ENCODE measurements around the gene CYB5R3.
"Not testable (repeated sequence)": the region's sequence is repeated elsewhere in the genome, so short reads cannot be mapped to it uniquely, and the experiment has no call there.

The CYB5R3 gene

DNA sequence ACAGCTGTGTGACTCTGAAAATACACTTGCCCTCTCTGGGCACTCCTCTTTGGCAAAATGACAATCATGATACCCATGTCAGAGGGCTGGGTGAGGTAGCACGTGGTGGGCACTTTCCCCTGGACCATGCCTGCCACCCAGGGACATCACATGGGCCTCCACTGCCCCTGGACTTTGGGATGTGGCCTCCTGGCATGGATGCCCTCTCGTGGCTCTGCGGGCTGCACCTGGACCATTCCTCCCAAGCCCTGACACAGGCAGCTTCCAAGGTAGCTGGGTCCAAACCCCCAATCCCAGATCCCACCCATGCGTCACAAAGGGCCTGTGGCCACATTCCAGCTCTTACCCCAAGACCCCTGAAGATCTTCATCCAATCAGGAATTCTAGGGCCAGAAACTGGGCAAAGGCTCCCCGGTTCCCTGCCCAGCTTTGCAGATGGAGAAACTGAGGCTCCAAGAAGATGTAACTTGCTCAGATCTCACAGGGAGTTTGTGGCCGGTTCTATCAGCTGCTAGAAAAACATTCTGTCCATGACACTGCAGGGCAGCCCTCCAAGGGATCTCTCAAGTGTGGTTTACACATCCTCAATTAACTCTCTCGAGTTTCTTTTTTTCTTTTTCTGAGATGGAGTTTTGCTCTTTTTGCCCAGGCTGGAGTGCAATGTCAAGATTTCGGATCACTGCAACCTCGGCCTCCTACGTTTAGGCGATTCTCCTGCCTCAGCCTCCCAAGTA is 35.4 kb upstream of the CYB5R3 start:
- TF ChIP-seq, protein P1, sequence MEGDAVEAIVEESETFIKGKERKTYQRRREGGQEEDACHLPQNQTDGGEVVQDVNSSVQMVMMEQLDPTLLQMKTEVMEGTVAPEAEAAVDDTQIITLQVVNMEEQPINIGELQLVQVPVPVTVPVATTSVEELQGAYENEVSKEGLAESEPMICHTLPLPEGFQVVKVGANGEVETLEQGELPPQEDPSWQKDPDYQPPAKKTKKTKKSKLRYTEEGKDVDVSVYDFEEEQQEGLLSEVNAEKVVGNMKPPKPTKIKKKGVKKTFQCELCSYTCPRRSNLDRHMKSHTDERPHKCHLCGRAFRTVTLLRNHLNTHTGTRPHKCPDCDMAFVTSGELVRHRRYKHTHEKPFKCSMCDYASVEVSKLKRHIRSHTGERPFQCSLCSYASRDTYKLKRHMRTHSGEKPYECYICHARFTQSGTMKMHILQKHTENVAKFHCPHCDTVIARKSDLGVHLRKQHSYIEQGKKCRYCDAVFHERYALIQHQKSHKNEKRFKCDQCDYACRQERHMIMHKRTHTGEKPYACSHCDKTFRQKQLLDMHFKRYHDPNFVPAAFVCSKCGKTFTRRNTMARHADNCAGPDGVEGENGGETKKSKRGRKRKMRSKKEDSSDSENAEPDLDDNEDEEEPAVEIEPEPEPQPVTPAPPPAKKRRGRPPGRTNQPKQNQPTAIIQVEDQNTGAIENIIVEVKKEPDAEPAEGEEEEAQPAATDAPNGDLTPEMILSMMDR (conservative IDR thresholded peaks at IDR 0.05; ENCODE audit: low read depth, low read length): no peak
- no peak overlapping the region for H3K4me3 ChIP-seq (ENCODE audit: low read length)
- DNase-seq (ENCODE audit: low read depth): no peak

DNA sequence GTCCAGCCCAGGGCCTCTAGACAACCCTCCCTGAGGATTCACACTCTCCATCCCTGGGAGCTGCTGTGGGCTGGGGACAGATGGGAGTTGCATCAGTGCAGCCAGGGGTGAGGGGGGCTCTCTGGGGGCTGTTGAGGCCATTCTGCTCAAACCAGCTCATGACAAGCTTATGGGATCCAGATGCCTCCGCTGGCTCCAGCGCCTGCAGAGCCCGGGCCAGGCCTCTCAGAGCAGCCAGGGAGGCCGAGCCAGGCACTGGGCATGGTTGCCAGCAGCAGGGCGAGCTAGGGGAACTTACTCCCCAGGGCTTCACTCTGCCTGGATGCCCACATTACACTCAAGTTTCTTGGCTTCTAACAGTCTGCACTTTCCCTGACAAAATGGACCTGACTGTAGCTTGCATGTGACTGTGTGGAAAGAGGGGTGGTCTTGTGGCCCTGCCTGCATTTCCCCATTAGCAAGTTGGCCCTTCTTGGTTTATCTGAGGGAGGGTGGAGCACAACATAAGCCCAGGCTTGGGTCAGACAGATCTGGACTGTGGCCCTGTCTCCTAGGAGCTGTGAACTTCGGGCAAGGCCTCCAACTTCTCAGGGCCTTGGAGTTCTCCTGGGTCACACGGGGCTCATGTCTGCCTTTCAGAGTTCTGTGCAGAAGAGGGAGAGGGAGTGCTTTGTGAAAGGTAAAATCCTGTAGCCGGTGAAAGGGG is 34.5 kb upstream of the CYB5R3 start:
- H3K4me3 ChIP-seq (ENCODE audit: low read length): no peak overlapping the region
- TF ChIP-seq, protein P1 (conservative IDR thresholded peaks at IDR 0.05; ENCODE audit: low read depth, low read length): no peak
- DNase-seq (ENCODE audit: low read depth): no peak

DNA sequence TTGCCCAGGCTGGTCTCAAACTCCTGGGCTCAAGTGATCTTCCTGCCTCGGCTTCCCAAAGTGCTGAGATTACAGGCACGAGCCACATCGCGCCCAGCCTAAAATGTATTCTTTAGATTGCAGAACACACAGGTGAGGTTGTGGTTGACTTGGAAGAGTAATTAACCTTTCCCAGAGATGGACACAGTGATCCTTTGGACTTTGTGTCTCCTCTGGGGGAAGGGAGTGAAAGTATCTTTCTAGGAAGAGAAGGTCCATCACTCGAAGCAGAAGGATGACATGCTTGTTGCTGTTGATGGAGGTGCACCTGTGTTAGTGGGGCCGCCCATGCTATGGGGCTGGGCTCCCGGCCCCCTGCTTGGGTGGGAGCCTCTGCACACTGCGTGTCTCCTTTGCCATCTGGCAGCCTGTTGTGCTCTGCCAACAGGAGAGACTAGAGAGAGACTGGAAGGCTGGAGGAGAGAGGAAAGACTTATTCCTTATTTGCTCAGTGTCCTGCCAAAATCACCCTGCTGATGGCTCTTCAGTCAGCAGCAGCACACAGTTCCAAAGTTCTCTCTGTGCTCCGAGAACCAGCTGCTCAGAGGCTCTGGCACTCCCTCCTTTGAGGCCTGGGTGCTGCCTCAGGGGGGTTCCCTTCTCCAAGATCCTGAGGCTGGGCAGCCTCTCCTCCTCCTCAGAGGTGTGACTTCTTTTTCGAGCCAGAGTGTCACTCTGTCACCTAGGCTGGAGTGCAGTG is 33.1 kb upstream of the CYB5R3 start:
- DNase-seq (ENCODE audit: low read depth): no peak
- TF ChIP-seq, protein P1 (conservative IDR thresholded peaks at IDR 0.05; ENCODE audit: low read depth, low read length): no peak
- H3K4me3 ChIP-seq (ENCODE audit: low read length): no peak overlapping the region

DNA sequence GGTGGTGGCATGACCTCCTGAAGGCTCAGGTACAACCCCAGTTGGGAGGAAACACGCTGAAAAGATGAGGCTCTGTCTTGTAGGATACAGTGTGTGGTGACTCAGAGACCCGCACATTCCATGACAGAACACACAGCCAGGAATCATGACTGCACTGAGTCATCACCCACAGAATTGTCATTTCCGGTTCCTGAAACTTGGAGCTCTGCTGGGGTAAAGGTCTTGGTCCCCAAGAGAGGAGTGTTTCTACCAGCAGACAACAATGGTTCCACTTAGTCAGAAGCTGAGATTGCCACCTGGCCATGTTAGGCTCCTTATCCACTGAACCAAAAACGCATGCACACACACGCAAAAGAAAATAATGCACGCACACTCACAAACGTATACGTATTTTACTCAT is 31.5 kb upstream of the CYB5R3 start:
- TF ChIP-seq, protein P1 (conservative IDR thresholded peaks at IDR 0.05; ENCODE audit: low read depth, low read length): no peak
- H3K4me3 ChIP-seq (ENCODE audit: low read length): no peak overlapping the region
- DNase-seq (ENCODE audit: low read depth): no peak

DNA sequence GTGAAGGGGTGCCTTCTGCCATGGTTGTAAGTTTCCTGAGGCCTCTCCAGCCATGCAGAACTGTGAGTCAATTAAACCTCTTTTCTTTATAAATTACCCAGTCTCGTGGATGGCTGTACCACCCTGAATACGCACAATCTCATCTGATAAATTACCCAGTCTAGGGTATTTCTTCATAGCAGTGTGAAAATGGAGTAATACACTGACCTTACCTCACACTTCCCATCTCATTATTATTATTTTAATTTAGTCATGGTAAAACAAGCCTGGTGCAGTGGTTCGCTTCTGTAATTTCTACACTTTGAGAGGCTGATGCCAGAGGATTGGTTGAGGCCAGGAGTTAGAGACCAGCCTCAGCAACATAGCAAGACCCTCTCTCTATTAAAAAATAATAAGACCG is 30.5 kb upstream of the CYB5R3 start:
- TF ChIP-seq, protein P1 (conservative IDR thresholded peaks at IDR 0.05; ENCODE audit: low read depth, low read length): no peak
- H3K4me3 ChIP-seq (ENCODE audit: low read length): no peak overlapping the region
- no peak for DNase-seq (ENCODE audit: low read depth)

DNA sequence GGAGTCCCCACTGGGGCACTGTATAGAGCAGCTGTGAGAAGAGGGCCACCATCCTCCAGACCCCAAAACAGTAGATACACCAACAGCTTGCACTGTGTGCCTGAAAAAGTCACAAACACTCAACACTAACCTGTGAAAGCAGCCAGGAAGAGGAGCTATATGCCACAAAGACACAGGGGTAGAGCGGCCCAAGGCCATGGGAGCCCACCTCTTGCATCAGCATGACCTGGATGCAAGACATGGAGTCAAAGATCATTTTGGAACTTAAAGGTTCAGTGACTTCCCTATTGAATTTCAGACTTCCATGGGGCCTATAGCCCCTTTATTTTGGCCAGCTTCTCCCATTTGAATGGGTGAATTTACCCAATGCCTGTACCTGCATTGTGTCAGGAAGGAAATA is 29.7 kb upstream of the CYB5R3 start:
- TF ChIP-seq, protein P1 (conservative IDR thresholded peaks at IDR 0.05; ENCODE audit: low read depth, low read length): no peak
- no peak overlapping the region for H3K4me3 ChIP-seq (ENCODE audit: low read length)
- no peak for DNase-seq (ENCODE audit: low read depth)

DNA sequence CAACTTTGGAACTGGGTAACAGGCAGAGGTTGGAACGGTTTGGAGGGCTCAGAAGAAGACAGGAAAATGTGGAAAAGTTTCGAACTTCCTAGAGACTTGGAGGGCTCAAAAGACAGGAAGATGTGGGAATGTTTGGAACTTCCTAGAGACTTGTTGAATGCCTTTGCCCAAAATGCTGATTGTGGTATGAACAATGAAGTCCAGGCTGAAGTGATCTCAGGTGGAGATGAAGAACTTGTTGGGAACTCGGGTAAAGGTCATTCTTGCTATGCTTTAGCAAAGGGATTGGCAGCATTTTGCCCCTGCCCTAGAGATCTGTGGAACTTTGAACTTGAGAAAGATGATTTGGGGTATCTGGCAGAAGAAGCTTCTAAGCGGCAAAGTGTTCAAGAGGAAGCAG is 28.7 kb upstream of the CYB5R3 start:
- DNase-seq (ENCODE audit: low read depth); H3K4me3 ChIP-seq (ENCODE audit: low read length): not testable (repeated sequence)

All from retinal pigment epithelial cell (primary cell).